Measurements from ENCODE around the gene TSPAN9.

DNA sequence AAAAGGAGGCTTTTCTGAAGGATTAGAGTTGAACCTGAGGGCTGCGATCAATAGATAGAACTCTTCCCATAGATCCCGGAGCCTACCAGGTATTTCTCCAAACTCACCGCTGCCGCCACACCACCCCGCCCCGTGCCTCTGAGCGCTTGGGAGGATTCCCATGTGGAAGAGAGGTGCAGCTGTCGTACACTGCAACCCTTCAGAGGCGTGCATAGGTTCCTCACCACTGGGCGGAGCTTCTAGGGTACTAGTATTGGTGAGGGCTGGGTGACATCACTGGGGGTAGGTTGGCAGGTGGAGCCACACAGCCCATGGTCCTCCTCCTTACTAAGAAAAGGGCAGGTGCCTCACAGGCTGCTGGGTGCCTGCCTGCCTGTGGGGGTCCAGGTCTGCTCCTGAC, 127.0 kb downstream of the TSPAN9 start:
- no peak for TF ChIP-seq CTCF (IDR thresholded peaks at IDR 0.05)
- TF ChIP-seq POLR2AphosphoS5 (IDR thresholded peaks at IDR 0.05) = no peak
